Endothelial cell (in vitro differentiated cells): ENCODE measurements around the gene SALL1. TPM values are rescaled to one million over a fixed set of nuclear protein-coding genes. Genes with fewer than 3 reads are reported as not detected.
A peak's percentile ranks its signal among the peaks of the same experiment; 100 is the strongest.

Experiments used
- DNase-seq: peaks from one replicate; pipeline ENCODE4 v3.0.0; 2021; ENCODE audit warnings: low spot score
- H3K27ac Mint-ChIP-seq: one replicate; pipeline ENCODE4 v1.8.0; 2021; ENCODE audit warnings: mixed read lengths, inconsistent platforms; ENCODE audit not compliant: unreplicated experiment
- H3K27me3 Mint-ChIP-seq: one replicate; pipeline ENCODE4 v1.8.0; 2021; ENCODE audit warnings: mild to moderate bottlenecking, moderate library complexity, mixed read lengths, inconsistent platforms; ENCODE audit not compliant: unreplicated experiment
- H3K36me3 Mint-ChIP-seq: one replicate; pipeline ENCODE4 v1.8.0; 2021; ENCODE audit warnings: mild to moderate bottlenecking, low read depth, mixed read lengths, inconsistent platforms; ENCODE audit not compliant: unreplicated experiment
- H3K4me1 Mint-ChIP-seq: one replicate; pipeline ENCODE4 v1.8.0; 2021; ENCODE audit warnings: mild to moderate bottlenecking, mixed read lengths, inconsistent platforms; ENCODE audit not compliant: unreplicated experiment
- H3K4me3 Mint-ChIP-seq: one replicate; pipeline ENCODE4 v1.8.0; 2021; ENCODE audit warnings: mild to moderate bottlenecking, mixed read lengths, inconsistent platforms; ENCODE audit not compliant: unreplicated experiment
- H3K9me3 Mint-ChIP-seq: one replicate; pipeline ENCODE4 v1.8.0; 2021; ENCODE audit warnings: mixed read lengths, inconsistent platforms; ENCODE audit not compliant: unreplicated experiment
- total RNA-seq: library from RNA; stranded (reverse); fragmentation: NEBNext Ultra II Directional; extraction: Animal tissue kit (Norgen Biotek cat#: 25700); gene quantifications from one replicate; pipeline ENCODE4 v1.2.1, GENCODE V29; 2021; ENCODE audit not compliant: unreplicated experiment
- TF ChIP-seq, protein P1 (sequence below): fragments of 200-600 bp; sonication (generic); IDR thresholded peaks from one replicate; pipeline ENCODE4 v1.5.0; 2021; ENCODE audit warnings: antibody characterized with exemption; ENCODE audit not compliant: unreplicated experiment

SALL1 gene
- total RNA-seq, 1 donor from 2014 or later = 45.1 TPM

DNA sequence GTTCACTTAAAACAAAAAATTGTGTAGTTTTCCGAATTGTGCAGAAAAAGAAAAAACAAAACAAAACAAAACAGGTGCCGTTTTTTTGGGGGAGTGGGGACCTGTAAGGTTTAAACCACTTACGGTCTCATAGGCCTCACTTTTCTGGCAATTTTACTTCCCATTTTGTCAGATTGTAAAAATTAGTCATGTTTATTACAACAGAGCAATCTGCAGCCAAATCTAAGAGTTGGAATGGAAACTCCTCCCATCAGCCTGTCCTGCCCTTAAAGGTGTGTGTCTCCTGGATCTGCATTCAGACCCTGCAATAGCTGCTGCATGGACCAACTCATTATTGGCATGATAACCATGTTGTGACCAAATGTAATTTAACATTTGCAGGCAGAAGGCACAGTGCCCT is 8.2 kb upstream of the SALL1 start:
- Mint-ChIP-seq H3K4me1 (peaks cover 20% of the 10 kb centered on the region), H3K36me3 (no peaks in the 10 kb centered on the region), H3K27ac (no peak overlapping the region), H3K9me3 (no peaks in the 10 kb centered on the region), H3K27me3 (no peaks in the 10 kb centered on the region), H3K4me3 (no peak overlapping the region)
- no peak for DNase-seq
- TF ChIP-seq, protein P1, sequence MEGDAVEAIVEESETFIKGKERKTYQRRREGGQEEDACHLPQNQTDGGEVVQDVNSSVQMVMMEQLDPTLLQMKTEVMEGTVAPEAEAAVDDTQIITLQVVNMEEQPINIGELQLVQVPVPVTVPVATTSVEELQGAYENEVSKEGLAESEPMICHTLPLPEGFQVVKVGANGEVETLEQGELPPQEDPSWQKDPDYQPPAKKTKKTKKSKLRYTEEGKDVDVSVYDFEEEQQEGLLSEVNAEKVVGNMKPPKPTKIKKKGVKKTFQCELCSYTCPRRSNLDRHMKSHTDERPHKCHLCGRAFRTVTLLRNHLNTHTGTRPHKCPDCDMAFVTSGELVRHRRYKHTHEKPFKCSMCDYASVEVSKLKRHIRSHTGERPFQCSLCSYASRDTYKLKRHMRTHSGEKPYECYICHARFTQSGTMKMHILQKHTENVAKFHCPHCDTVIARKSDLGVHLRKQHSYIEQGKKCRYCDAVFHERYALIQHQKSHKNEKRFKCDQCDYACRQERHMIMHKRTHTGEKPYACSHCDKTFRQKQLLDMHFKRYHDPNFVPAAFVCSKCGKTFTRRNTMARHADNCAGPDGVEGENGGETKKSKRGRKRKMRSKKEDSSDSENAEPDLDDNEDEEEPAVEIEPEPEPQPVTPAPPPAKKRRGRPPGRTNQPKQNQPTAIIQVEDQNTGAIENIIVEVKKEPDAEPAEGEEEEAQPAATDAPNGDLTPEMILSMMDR = no peak

DNA sequence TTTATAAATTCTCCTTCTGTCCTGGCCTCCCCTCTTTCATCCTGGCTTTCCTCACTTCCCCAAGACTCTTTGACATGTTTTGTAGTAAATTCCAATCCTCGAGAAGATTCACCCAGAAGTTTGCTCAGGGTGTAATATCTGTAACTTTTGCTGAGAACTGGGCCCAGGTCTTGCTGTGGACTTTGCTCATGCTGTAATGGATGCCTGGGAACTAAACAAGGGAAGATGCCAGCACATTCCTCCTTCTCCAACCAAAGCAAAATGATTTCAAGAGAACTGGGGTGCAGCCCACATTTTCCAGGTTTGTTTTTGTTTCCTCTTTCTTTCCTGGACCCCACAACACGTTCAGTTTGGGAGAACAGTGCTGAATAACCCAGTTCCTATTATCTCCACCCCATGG is 6.6 kb upstream of the SALL1 start:
- peaks cover 33% of the 10 kb centered on the region for H3K4me1 Mint-ChIP-seq
- H3K27ac Mint-ChIP-seq = peak overlapping the region; percentile 17
- H3K27me3 Mint-ChIP-seq = peaks cover 11% of the 10 kb centered on the region
- no peak overlapping the region for H3K4me3 Mint-ChIP-seq
- no peaks in the 10 kb centered on the region for H3K9me3 Mint-ChIP-seq
- TF ChIP-seq, protein P1 = no peak
- no peak for DNase-seq
- H3K36me3 Mint-ChIP-seq = no peaks in the 10 kb centered on the region

DNA sequence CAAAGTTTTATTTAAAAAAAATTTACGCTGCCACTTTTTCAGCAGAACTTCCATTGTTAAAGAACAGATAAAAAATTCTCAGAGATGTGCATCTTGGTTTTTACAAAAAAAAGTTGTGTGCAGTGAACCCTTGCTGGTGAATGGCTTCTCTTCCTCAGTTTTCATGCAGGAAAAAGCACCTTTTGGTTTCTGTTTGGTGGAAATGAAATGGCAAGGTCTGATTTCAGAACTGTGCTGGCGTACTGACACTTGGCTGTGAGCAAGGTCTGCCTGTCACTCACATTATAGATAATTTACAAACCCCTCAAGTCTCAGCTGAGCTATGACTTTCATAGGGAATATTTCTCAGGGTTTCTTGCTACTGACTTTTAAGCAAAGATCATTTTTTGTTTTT is 5.7 kb upstream of the SALL1 start:
- no peaks in the 10 kb centered on the region for H3K36me3 Mint-ChIP-seq
- H3K27ac Mint-ChIP-seq = no peak overlapping the region
- peaks cover 33% of the 10 kb centered on the region for H3K4me1 Mint-ChIP-seq
- H3K9me3 Mint-ChIP-seq = no peaks in the 10 kb centered on the region
- DNase-seq = no peak
- peaks cover 12% of the 10 kb centered on the region for H3K27me3 Mint-ChIP-seq
- TF ChIP-seq, protein P1 = no peak
- H3K4me3 Mint-ChIP-seq = no peak overlapping the region

DNA sequence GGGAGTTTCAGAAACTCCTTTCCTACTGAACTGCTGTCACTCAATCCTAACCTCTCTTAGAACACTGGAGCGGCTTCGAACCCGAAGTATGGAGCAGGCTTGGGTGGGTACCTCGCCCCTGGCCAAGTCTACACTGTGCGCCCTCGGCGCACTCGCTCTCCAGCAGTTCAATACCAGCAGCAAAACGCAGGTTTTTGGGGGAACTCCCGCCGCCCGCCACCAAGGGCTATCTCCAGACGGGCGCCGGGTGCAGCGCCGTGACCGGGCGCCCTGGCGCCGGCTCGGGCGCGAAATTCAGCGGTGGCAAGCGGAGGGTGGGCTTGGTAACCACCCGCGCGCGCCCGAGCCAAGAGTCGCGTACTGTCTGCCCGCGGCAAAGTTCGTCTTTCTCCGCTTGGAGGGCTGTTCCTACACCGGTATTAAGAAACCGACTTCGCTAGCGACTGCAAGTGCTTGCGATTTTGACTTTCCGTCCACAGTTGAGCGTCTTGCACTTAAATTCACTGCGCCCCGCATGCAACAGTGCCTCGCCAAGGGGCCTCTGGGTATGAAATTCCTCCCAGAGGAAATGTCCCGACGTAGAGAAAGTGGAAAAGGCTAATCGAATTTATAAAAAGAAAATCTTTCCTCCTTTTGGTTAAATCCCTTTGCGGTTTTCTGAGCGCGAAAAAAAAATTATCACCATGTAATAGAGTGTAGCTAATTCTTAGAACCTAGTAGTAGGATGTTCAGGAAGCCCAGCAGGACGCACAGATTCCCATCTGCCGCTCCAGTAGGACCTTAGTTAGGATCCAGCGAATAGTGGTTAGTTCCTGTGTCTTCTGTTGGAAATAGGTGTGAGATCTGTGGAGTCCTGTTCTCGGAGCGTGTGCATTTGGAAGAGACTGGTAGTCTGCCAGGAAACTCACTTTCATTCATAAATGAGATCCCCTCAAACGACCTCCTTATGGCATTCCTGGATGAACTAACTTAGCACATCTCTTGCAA is 5.0 kb upstream of the SALL1 start:
- Mint-ChIP-seq H3K36me3 (no peaks in the 10 kb centered on the region), H3K4me1 (peaks cover 33% of the 10 kb centered on the region), H3K4me3 (peak overlapping the region; percentile 83), H3K27ac (no peak overlapping the region), H3K27me3 (peaks cover 12% of the 10 kb centered on the region), H3K9me3 (no peaks in the 10 kb centered on the region)
- DNase-seq = peak; percentile 31
- TF ChIP-seq, protein P1 = no peak

DNA sequence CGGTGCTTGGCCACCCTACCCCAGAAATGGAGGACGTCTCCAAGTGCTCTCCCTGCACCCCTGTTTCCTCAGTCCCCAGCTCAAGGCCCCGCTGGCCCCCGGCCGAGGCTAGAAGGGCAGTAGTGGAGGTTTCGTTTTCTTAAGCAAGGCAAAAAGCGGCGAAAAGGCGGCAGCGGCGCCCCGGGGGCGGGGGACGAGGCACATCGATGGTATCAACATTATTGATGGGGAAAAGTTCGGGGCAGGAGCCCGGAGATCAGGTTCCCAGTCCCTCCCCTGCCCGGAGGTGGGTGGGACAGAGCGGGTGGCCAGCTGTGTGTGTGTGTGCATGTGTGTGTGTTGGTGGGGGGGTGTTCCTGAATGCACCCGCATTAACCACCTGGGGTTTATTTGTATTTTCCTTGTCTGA is 4.1 kb upstream of the SALL1 start:
- Mint-ChIP-seq H3K27ac (no peak overlapping the region), H3K36me3 (no peaks in the 10 kb centered on the region), H3K4me3 (peak overlapping the region; percentile 50), H3K9me3 (no peaks in the 10 kb centered on the region), H3K4me1 (peaks cover 34% of the 10 kb centered on the region), H3K27me3 (peaks cover 12% of the 10 kb centered on the region)
- TF ChIP-seq, protein P1 = no peak
- DNase-seq = peak; percentile 15
